Tibial nerve (tissue), 4 donors: ENCODE measurements around the gene PLA2G2A.

Experiments used
- EP300 ChIP-seq, 2 donors: sonication (generic); formaldehyde crosslinking; IDR thresholded peaks; one replicate each; pipeline ENCODE4 v1.6.1; 2017; ENCODE audit warnings: antibody characterized with exemption in 2 of 2, mild to moderate bottlenecking in 1 of 2
- TF ChIP-seq, protein P1 (sequence below), 5 experiments: fragments of 200-600 bp in 3 of 5; fragments of 450-650 bp in 2 of 5; sonication (generic) in 3 of 5; IDR thresholded peaks; one replicate each; pipeline ENCODE4 v1.5.1; 2016 to 2019; ENCODE audit warnings: antibody characterized with exemption in 5 of 5, mild to moderate bottlenecking in 3 of 5, moderate library complexity in 2 of 5

DNA sequence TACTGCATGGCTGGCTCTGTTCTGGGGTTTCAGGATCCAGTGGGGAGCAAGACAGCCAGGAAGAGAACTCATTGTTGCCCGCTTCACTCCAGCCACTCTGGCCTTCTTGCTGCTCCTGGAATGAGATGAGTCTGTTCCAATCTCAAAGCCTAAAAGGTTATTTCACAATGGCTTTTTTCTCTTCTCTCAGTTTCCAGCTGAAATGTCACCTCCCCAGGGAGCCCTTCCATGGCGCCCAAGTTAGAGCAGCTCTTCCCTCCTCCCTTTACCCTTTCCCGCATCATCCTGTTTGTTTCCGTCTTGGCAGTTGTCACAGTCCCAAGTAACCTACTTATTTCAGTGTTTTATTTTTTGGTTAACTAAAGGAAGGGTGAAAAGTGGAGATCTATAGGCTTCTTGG lies 15.8 kb downstream of the PLA2G2A start:
- TF ChIP-seq, protein P1, sequence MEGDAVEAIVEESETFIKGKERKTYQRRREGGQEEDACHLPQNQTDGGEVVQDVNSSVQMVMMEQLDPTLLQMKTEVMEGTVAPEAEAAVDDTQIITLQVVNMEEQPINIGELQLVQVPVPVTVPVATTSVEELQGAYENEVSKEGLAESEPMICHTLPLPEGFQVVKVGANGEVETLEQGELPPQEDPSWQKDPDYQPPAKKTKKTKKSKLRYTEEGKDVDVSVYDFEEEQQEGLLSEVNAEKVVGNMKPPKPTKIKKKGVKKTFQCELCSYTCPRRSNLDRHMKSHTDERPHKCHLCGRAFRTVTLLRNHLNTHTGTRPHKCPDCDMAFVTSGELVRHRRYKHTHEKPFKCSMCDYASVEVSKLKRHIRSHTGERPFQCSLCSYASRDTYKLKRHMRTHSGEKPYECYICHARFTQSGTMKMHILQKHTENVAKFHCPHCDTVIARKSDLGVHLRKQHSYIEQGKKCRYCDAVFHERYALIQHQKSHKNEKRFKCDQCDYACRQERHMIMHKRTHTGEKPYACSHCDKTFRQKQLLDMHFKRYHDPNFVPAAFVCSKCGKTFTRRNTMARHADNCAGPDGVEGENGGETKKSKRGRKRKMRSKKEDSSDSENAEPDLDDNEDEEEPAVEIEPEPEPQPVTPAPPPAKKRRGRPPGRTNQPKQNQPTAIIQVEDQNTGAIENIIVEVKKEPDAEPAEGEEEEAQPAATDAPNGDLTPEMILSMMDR (IDR thresholded peaks at IDR 0.05) = no peak
- TF ChIP-seq EP300 (IDR thresholded peaks at IDR 0.05) = no peak
